ENCODE data around the gene CDK14.

DNA sequence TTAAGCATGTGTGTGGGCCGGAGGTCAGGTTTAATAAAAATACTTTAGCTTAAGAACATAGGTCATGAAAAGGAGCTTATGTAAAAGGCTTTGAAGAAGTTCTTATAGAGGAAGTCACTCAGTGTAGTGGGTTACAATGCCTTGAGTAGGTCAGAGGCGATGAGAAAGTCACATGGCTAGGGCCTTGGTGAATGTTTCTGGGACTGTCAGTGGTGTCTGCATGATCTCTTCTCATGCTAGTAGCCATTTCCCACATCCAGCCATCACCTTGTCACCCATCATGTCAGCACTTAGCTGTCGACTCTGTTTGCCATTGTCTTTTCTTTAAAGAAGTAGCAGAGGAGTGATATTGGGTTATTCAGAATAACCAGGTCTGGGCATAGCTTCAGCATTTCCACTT is 236.6 kb downstream of the CDK14 start:
- TF ChIP-seq, protein P1, sequence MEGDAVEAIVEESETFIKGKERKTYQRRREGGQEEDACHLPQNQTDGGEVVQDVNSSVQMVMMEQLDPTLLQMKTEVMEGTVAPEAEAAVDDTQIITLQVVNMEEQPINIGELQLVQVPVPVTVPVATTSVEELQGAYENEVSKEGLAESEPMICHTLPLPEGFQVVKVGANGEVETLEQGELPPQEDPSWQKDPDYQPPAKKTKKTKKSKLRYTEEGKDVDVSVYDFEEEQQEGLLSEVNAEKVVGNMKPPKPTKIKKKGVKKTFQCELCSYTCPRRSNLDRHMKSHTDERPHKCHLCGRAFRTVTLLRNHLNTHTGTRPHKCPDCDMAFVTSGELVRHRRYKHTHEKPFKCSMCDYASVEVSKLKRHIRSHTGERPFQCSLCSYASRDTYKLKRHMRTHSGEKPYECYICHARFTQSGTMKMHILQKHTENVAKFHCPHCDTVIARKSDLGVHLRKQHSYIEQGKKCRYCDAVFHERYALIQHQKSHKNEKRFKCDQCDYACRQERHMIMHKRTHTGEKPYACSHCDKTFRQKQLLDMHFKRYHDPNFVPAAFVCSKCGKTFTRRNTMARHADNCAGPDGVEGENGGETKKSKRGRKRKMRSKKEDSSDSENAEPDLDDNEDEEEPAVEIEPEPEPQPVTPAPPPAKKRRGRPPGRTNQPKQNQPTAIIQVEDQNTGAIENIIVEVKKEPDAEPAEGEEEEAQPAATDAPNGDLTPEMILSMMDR (IDR thresholded peaks at IDR 0.05; ENCODE audit: poor library complexity, severe bottlenecking), result no peak
- no peak for TF ChIP-seq EP300 (conservative IDR thresholded peaks at IDR 0.05; ENCODE audit: poor library complexity, severe bottlenecking)
- TF ChIP-seq POLR2AphosphoS5 (IDR thresholded peaks at IDR 0.05), result no peak
